HepG2 (cell line): ENCODE results near the gene CTF1. TPM values are rescaled to one million over a fixed set of nuclear protein-coding genes. Genes with fewer than 3 reads are reported as not detected.
A peak's percentile ranks its signal among the peaks of the same experiment; 100 is the strongest.

Experiments used
- AKNA ChIP-seq: sonication (generic); formaldehyde crosslinking; IDR thresholded peaks from 2 replicates; pipeline ENCODE4 v1.4.0; 2020; ENCODE audit warnings: missing genetic modification reagents, borderline replicate concordance
- CREM ChIP-seq, 2 experiments: sonication (generic) in 1 of 2; formaldehyde crosslinking in 1 of 2; IDR thresholded peaks; 2 replicates each; pipeline versions ENCODE4 v1.4.0 to v1.6.1; 2016 to 2020; ENCODE audit warnings: antibody characterized with exemption in 1 of 2, mild to moderate bottlenecking in 1 of 2, missing genetic modification reagents in 1 of 2
- DR1 ChIP-seq: sonication (generic); formaldehyde crosslinking; IDR thresholded peaks from 2 replicates; pipeline ENCODE4 v1.8.0; 2021; ENCODE audit warnings: mild to moderate bottlenecking, missing genetic modification reagents, inconsistent platforms
- ELF3 ChIP-seq: IDR thresholded peaks from 2 replicates; pipeline ENCODE4 v1.6.1; 2016; ENCODE audit warnings: missing genetic modification reagents, missing compliant biosample characterization
- KIAA2018 ChIP-seq: sonication (generic); formaldehyde crosslinking; IDR thresholded peaks from 2 replicates; pipeline ENCODE4 v1.5.0; 2020; ENCODE audit warnings: mild to moderate bottlenecking, missing genetic modification reagents, borderline replicate concordance
- MAX ChIP-seq: IDR thresholded peaks from 2 replicates; pipeline ENCODE4 v1.6.1; 2012; ENCODE audit warnings: inconsistent platforms
- NCOA1 ChIP-seq: sonication (generic); formaldehyde crosslinking; IDR thresholded peaks from 2 replicates; pipeline ENCODE4 v1.9.0; 2021; ENCODE audit warnings: missing genetic modification reagents
- TBX2 ChIP-seq: sonication (generic); formaldehyde crosslinking; IDR thresholded peaks from 2 replicates; pipeline ENCODE4 v1.5.0; 2020; ENCODE audit warnings: missing genetic modification reagents, mild to moderate bottlenecking, borderline replicate concordance
- THYN1 ChIP-seq: sonication (generic); formaldehyde crosslinking; IDR thresholded peaks from 2 replicates; pipeline ENCODE4 v1.8.1; 2023; ENCODE audit warnings: low read depth, mild to moderate bottlenecking, moderate library complexity, missing genetic modification reagents, borderline replicate concordance
- ZBTB21 ChIP-seq: sonication (generic); formaldehyde crosslinking; IDR thresholded peaks from 2 replicates; pipeline ENCODE4 v1.4.0; 2020; ENCODE audit warnings: missing genetic modification reagents
- ZNF441 ChIP-seq: sonication (generic); formaldehyde crosslinking; IDR thresholded peaks from 2 replicates; pipeline ENCODE4 v1.7.0; 2021; ENCODE audit warnings: missing genetic modification reagents, borderline replicate concordance
- ZNF552 ChIP-seq: sonication (generic); formaldehyde crosslinking; IDR thresholded peaks from 2 replicates; pipeline ENCODE4 v1.9.0; 2022; ENCODE audit warnings: missing genetic modification reagents, mild to moderate bottlenecking, borderline replicate concordance
- ZNF569 ChIP-seq: sonication (generic); formaldehyde crosslinking; IDR thresholded peaks from 2 replicates; pipeline ENCODE4 v1.5.0; 2020; ENCODE audit warnings: mild to moderate bottlenecking, missing genetic modification reagents, moderate library complexity, borderline replicate concordance
- ZNF589 ChIP-seq: sonication (generic); formaldehyde crosslinking; conservative IDR thresholded peaks from 2 replicates; pipeline ENCODE4 v1.8.0; 2022; ENCODE audit warnings: mild to moderate bottlenecking, moderate library complexity, missing genetic modification reagents
- ZNF768 ChIP-seq: sonication (generic); formaldehyde crosslinking; IDR thresholded peaks from 2 replicates; pipeline ENCODE4 v1.4.0; 2020; ENCODE audit warnings: missing genetic modification reagents
- ZSCAN30 ChIP-seq: sonication (generic); formaldehyde crosslinking; IDR thresholded peaks from 2 replicates; pipeline ENCODE4 v1.5.0; 2020; ENCODE audit warnings: mild to moderate bottlenecking, missing genetic modification reagents
- polyA plus RNA-seq, 8 experiments: library from polyadenylated mRNA; depleted of rRNA in 3 of 8; stranded (reverse) in 7 of 8; unstranded in 1 of 8; fragments of >200 nt; fragmentation: Illumina TruSeq in 4 of 8; extraction: Trizol in 4 of 8; gene quantifications; 2 replicates each; pipeline versions ENCODE4 v1.2.1 to v1.2.3, GENCODE V29; 2011 to 2016; ENCODE audit warnings: low read depth in 4 of 8, missing spikeins in 1 of 8, mixed read lengths in 1 of 8; ENCODE audit not compliant: insufficient read depth in 1 of 8
- total RNA-seq, 5 experiments: library from RNA; depleted of rRNA; stranded (reverse); fragments of >200 nt; fragmentation: Illumina TruSeq; extraction: Trizol; gene quantifications; 2 replicates each; pipeline ENCODE4 v1.2.3, GENCODE V29; 2016; ENCODE audit warnings: low read depth in 1 of 5

Gene CTF1
- total and polyA plus RNA-seq, 2 of the 13 experiments (the other 11 are each of a cell fraction or from before 2014, with no cell fraction given): 0.13 to 1.8 TPM

GRCh38 chr16:30904114-30904780 is 7.8 kb downstream of the CTF1 start (continued):
- no peak for TF ChIP-seq KIAA2018 (CRISPR knock-in tag)
- TF ChIP-seq DR1 (CRISPR knock-in tag): no peak
- TF ChIP-seq AKNA: no peak
- no peak for TF ChIP-seq ZNF589 (CRISPR knock-in tag)
- no peak for TF ChIP-seq ZNF569 (CRISPR knock-in tag)
- TF ChIP-seq ZNF552 (CRISPR knock-in tag): no peak
- TF ChIP-seq NCOA1 (CRISPR knock-in tag): no peak
- no peak for TF ChIP-seq ELF3
- TF ChIP-seq ZNF768 (CRISPR knock-in tag): peak; percentile 21; the same call in 1 of the 2 replicates
- no peak for TF ChIP-seq THYN1
- 0 out of 2 replicates have a peak, but pooled peaks have one; percentile 2 for TF ChIP-seq MAX
- no peak for TF ChIP-seq ZNF441
- TF ChIP-seq CREM (IDR thresholded peaks at IDR 0.05): no peak
- no peak for TF ChIP-seq CREM (CRISPR knock-in tag; IDR thresholded peaks at IDR 0.05)
- no peak for TF ChIP-seq ZSCAN30 (CRISPR knock-in tag)
- TF ChIP-seq TBX2: no peak
- no peak for TF ChIP-seq ZBTB21
